ENCODE data around the gene RSPH6A. TPM values are rescaled to one million over a fixed set of nuclear protein-coding genes. Genes with fewer than 3 reads are reported as not detected.

RSPH6A gene
- total RNA-seq, 4 donors from 2014 or later: 0.24 TPM; not detected in 3

DNA sequence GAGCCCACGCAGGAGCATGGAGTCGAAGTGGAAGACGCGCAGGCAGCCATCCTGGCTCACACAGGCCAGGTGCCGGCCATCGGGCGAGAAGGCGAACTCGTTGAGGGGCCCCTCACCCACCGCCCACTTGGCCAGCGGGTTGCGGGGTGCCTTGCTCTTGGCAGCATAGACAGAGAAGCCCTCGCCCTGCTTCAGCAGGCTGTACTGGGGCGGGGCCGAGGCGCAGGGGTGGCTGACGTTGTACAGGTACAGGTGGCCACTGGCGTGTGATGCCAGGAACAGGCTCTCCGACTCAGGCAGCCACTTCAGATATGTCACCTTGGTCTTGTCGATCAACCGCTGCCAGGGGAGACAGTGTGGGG, 28.6 kb downstream of the RSPH6A start:
- DNase-seq (ENCODE audit: low spot score) (no peak), ATAC-seq (ENCODE audit: low FRiP score) (no peak)
- TF ChIP-seq, protein P1, sequence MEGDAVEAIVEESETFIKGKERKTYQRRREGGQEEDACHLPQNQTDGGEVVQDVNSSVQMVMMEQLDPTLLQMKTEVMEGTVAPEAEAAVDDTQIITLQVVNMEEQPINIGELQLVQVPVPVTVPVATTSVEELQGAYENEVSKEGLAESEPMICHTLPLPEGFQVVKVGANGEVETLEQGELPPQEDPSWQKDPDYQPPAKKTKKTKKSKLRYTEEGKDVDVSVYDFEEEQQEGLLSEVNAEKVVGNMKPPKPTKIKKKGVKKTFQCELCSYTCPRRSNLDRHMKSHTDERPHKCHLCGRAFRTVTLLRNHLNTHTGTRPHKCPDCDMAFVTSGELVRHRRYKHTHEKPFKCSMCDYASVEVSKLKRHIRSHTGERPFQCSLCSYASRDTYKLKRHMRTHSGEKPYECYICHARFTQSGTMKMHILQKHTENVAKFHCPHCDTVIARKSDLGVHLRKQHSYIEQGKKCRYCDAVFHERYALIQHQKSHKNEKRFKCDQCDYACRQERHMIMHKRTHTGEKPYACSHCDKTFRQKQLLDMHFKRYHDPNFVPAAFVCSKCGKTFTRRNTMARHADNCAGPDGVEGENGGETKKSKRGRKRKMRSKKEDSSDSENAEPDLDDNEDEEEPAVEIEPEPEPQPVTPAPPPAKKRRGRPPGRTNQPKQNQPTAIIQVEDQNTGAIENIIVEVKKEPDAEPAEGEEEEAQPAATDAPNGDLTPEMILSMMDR (IDR thresholded peaks at IDR 0.05): no peak

DNA sequence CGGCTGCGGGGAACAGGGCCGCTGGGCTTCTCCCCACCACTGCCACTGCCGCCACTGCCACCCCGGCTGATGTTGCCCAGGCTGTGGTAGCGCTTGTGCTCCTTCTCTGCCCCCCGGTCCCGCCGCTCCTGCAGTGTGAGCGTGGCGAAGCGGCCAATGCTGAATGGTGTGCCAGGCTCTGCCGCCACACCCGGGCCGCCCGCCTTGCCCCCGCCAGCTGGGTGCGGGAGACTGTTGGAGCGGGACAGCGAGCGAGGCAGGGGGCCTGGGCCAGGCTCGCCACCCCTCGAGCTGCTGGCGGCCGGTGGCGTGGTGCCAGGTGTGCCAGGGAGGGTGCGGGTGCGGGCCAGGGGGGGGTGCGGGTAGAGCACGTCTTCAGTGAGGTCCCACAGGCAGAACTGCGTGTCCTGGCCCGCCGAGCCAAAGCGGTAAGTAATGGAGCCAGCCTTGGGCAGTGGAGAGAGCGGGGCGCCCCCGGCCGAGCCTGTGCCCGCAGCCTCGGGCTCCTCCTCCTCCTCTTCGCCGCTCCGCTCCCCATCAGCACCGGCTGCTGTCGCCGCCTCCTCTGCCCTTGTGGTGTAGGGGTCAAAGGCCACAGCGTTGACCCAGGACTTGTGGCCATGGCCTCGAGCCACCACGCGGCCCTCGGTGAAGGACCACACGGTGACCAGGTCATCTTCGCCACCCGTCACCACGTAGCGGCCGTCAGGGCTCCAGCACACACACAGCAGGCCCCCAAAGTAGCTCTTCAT, 29.2 kb downstream of the RSPH6A start:
- ATAC-seq (ENCODE audit: low FRiP score) (no peak), DNase-seq (ENCODE audit: low spot score) (no peak)
- TF ChIP-seq, protein P1 (IDR thresholded peaks at IDR 0.05): no peak

DNA sequence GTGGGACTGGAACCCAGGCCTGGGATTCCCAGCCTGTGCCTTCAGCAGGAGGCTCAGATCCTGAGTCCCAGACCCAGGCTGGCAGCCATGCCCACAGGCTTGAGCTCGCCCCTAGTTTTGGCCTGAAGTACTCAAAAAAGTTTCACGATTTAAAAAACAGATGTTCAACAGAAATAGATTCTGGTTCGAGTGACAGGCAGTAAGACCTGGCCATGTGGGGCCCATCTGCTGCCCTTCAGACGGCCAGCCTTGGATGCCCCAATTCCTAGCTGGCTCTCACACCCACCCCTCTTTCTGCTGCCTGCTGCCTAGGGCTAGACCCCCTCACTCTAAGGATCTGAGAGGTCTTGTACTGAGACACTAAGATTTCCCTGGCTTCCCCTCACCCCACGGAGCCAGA, 30.0 kb downstream of the RSPH6A start:
- DNase-seq (ENCODE audit: low spot score) (no peak), ATAC-seq (ENCODE audit: low FRiP score) (no peak)
- TF ChIP-seq, protein P1 (IDR thresholded peaks at IDR 0.05): no peak

DNA sequence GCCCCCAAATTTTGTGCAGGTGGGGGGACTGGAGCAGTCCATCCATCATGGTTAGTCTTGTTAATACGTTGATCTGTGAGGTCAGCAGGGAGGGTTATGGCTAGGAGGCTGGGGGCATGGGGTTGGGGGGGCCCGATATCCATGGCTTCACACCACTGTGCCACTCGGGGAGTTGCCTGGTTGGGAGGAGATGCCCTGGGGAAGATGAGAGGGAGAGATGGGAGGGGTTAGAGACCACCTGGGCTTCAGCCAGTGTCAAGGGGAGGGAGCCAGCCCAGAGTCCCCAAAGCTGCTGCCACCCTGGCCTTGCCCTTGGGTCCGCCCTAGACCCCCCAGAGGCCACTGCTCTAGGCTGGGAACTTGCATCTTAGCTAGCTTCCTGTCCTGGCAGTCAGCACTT, 31.0 kb downstream of the RSPH6A start:
- DNase-seq (ENCODE audit: low spot score) (no peak), ATAC-seq (ENCODE audit: low FRiP score) (no peak)
- TF ChIP-seq, protein P1 (IDR thresholded peaks at IDR 0.05): no peak

DNA sequence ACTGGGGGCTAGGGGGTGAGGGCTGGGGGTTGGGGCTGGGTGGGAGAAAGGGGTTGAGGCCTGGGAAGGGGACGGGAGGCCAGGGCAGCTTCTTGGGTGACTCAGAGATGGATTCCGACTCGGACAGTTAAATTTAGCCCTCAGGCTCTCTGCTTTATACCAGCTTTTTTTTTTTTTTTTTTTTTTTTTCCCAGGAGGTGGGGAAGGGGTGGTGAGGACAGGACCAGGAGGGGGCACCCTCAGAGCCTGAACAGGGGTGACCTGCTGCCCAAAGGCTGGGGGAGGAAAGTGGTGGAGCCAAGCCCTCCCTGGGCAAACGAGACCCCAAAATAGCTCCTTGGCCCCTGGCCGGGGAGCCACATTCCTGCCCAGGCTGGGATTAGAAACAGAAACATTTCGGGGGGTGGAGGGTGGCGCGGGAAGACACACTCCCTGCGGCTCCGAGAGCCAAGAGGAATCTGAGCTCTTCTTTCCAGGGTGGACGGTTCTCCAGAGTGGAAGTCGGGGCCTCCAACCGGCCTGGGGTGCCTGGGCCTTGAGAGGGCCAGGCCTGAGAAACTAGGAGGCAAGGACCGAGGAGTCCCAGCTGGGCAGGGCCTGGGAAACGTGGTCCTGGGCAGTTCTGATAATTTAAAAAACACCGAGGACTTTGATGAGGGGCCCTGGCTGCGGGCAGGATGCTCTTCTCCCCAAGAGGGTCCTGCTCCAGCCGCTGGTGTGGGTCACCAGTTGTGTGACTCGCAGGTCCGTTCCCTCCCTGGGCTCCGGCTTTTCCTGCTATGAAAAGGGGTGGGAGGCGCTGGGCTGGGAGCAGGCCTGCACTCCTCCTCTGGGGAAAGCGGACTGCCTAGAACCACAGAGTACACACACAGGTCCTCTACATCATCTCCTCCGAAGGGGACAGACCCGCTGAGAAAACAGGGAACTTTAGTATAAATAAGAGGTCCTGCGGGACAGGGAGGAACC, 32.0 kb downstream of the RSPH6A start:
- ATAC-seq (ENCODE audit: low FRiP score) (peak; percentile 17), DNase-seq (ENCODE audit: low spot score) (no peak)
- TF ChIP-seq, protein P1 (IDR thresholded peaks at IDR 0.05): no peak

DNA sequence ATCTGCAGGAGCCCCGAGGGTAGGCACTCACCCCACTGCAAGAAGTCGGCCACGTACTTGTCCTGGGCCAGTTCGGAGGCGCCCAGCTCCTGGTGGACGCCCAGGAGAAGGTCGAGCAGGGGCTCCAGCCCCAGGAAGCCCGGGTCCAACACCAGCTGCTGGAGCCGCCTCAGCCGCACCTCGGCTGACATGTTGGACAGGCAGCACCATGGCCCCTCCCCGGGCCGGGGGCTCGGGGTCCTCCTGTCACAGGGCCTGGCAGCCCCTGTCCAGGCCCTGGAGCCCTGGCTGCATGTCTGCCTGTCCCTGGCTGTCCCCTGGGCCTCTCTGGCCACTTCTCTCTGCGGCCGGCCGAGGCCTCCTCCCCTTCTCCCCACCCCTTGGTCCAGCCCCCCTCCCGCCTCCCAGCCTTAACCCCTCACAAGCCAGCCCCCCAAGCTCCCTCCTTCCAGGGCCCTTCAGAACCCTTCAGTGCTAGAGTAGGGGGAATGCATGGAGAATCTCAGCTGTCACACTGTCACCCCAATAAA, 32.9 kb downstream of the RSPH6A start, which contains the start of gene DMPK:
Gene DMPK (minus strand): TSS at position 329 of the 530 bp plus-strand sequence. CDS start 138 bp downstream, at position 191.
- ATAC-seq (ENCODE audit: low FRiP score): no peak
- TF ChIP-seq, protein P1 (IDR thresholded peaks at IDR 0.05): no peak
- no peak for DNase-seq (ENCODE audit: low spot score)
